Measurements from ENCODE around the gene LBX2. TPM values are rescaled to one million over a fixed set of nuclear protein-coding genes. Genes with fewer than 3 reads are reported as not detected.

Gene LBX2
- total and polyA plus RNA-seq, 9 of the 15 experiments (the other 6 are each of a cell fraction or from before 2014, with no cell fraction given) = 0.39 to 6.2 (median 1.8) TPM; not detected in 1

DNA sequence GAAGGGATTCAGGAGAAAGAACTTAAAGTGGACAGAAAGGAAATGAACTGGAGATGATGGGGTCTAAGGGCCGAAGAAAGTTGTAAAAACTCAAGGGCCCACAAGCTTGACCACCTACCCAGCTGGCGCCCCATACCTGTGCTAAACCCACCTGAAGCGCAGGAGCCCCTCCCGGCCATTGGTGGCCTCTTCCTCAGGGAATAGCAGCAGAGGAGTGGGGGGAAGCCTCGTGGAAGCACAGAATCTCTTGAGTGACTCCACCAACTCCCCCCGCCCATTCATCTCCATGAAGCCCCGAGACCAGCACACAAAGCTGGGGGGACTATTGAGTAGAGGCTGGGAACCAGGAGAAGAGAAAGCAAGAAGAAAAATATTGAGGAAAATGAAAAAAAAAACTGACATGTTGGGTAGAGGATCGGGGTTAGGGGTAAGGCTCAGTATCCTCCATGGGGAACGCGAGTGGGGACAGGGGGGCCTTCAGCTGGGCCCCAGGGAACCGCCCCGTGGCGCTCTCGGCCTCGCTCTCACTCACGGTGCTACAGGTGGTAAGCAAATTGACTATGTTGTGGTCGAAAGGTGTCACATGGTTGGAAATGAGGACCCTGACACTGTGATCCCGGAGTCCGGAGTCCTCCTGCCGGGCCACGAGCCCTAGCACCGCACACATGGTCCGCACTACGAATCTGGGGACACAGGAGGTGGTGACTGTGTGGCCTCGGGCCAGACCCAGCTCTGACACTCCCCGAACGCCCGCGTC is 29.4 kb upstream of the LBX2 start (continued):
- TF ChIP-seq, protein P1, sequence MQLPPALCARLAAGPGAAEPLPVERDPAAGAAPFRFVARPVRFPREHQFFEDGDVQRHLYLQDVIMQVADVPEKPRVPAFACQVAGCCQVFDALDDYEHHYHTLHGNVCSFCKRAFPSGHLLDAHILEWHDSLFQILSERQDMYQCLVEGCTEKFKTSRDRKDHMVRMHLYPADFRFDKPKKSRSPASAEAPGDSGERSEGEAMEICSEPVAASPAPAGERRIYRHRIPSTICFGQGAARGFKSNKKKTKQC (CRISPR knock-in tag; IDR thresholded peaks at IDR 0.05) = 0 out of 2 replicates have a peak, but pooled peaks have one; percentile 70
- TF ChIP-seq USF1 (CRISPR knock-in tag; IDR thresholded peaks at IDR 0.05) (peak; percentile 36; the same call in 1 of the 2 replicates), ZSCAN29 (IDR thresholded peaks at IDR 0.05) (no peak), KHSRP (IDR thresholded peaks at IDR 0.05) (no peak), MAX (CRISPR knock-in tag; IDR thresholded peaks at IDR 0.05) (peak; percentile 64), ZFP36 (IDR thresholded peaks at IDR 0.05; ENCODE audit: low read depth, low read length, partially characterized antibody) (no peak), NCOA4 (IDR thresholded peaks at IDR 0.05; ENCODE audit: partially characterized antibody) (no peak), PURB (CRISPR knock-in tag; IDR thresholded peaks at IDR 0.05; ENCODE audit: low read depth) (no peak), TRIM24 (IDR thresholded peaks at IDR 0.05) (no peak), MGA (IDR thresholded peaks at IDR 0.05) (0 out of 2 replicates have a peak, but pooled peaks have one; percentile 32)

Data from K562 (cell line).